Stomach smooth muscle (tissue), 2 donors: ENCODE data around the gene DDX25.
A peak's percentile ranks its signal among the peaks of the same experiment; 100 is the strongest.

Source experiments
- H3K27ac ChIP-seq: one replicate; pipeline ENCODE4 v1.7.0; 2013; ENCODE audit warnings: mild to moderate bottlenecking, low read length, inconsistent platforms
- H3K27me3 ChIP-seq, 2 donors: one replicate each; pipeline ENCODE4 v1.7.0; 2013; ENCODE audit warnings: low read length in 2 of 2; ENCODE audit not compliant: insufficient read depth in 2 of 2, control insufficient read depth in 1 of 2
- H3K36me3 ChIP-seq, 2 donors: one replicate each; pipeline ENCODE4 v1.7.0; 2013; ENCODE audit warnings: low read length in 2 of 2; ENCODE audit not compliant: control insufficient read depth in 2 of 2, insufficient read depth in 2 of 2
- H3K4me1 ChIP-seq: one replicate; pipeline ENCODE4 v1.7.0; 2013; ENCODE audit warnings: low read length; ENCODE audit not compliant: control insufficient read depth, insufficient read depth
- H3K4me3 ChIP-seq, 2 donors: one replicate each; pipeline ENCODE4 v1.7.0; 2013; ENCODE audit warnings: low read length in 2 of 2
- H3K9ac ChIP-seq, 2 donors: one replicate each; pipeline ENCODE4 v1.7.0; 2013; ENCODE audit warnings: low read length in 2 of 2, mild to moderate bottlenecking in 1 of 2
- H3K9me3 ChIP-seq, 2 donors: one replicate each; pipeline ENCODE4 v1.7.0; 2013; ENCODE audit warnings: low read length in 2 of 2; ENCODE audit not compliant: control insufficient read depth in 2 of 2
- donor health status: healthy.
- donor health status: Pancreatic carcinoma.

Gene DDX25

GRCh38 chr11:125935056-125935455, 30.7 kb downstream of the DDX25 start:
- Histone ChIP-seq H3K4me3 (no peak overlapping the region), H3K36me3 (no peaks in the 10 kb centered on the region), H3K27ac (no peak overlapping the region), H3K27me3 (no peaks in the 10 kb centered on the region), H3K9me3 (no peaks in the 10 kb centered on the region), H3K9ac (no peak overlapping the region), H3K4me1 (peaks cover 12% of the 10 kb centered on the region)

DNA sequence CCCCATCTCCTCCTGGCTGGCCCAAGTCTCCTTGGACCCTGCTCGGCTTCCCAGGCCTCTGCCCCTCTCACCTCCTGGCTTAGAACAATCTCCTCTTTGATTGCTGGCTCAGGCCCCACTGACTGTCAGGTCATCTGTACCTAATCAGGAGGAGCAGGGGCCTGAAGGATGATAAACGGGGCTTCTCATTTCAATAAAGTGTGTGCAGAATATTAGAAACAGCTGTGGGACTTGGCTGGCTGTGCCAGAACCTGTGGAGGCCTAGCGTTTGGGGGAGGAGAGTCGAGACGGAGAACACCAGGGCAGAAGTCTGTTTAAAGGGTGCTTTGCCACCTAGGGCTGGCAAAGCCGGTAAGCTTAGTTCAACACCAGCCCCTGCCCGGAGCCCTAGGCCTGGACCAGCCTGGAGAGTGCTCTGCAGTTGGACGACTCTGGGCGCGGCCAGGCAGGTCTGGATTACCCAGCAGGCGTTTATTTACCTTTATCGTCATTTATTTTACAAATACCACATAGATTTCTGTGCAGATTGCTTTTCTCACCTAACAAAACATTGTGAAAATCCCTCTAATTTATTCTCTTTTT, 31.4 kb downstream of the DDX25 start:
- Histone ChIP-seq H3K36me3 (no peaks in the 10 kb centered on the region), H3K9ac (no peak overlapping the region), H3K27ac (no peak overlapping the region), H3K4me3 (no peak overlapping the region), H3K27me3 (no peaks in the 10 kb centered on the region), H3K4me1 (peaks cover 12% of the 10 kb centered on the region), H3K9me3 (no peaks in the 10 kb centered on the region)

DNA sequence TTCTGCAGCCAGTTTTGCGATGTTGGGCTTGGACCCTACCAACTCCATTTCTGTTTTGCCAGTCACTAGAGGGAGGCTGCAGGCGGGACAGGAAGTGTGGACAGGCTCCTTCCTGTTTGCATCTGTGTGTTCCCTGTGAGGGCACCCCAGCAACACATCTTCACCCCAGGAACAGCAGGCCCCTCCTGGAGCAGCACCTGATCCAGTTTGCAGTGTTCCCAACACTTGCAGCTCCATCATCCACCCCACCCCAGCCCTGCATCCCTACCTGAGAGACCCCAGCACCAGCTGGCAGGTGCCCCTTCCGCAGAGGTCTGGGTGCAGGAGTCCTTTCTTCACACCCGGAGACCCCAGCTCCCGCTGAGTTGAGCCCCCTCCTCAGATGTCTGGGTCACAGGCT, 34.1 kb downstream of the DDX25 start:
- H3K4me3 ChIP-seq: no peak overlapping the region
- H3K27me3 ChIP-seq: no peaks in the 10 kb centered on the region
- no peaks in the 10 kb centered on the region for H3K36me3 ChIP-seq
- H3K4me1 ChIP-seq: peaks cover 17% of the 10 kb centered on the region
- no peaks in the 10 kb centered on the region for H3K9me3 ChIP-seq
- H3K9ac ChIP-seq: no peak overlapping the region
- no peak overlapping the region for H3K27ac ChIP-seq

GRCh38 chr11:125939081-125939521, 34.8 kb downstream of the DDX25 start:
- Histone ChIP-seq H3K27me3 (no peaks in the 10 kb centered on the region), H3K36me3 (no peaks in the 10 kb centered on the region), H3K9ac (no peak overlapping the region), H3K4me3 (peak overlapping the region in 1 of 2 donors; percentile 14), H3K27ac (no peak overlapping the region), H3K9me3 (no peaks in the 10 kb centered on the region), H3K4me1 (peaks cover 17% of the 10 kb centered on the region)

GRCh38 chr11:125940145-125940544, 35.8 kb downstream of the DDX25 start:
- H3K9ac ChIP-seq: no peak overlapping the region
- no peaks in the 10 kb centered on the region for H3K27me3 ChIP-seq
- H3K27ac ChIP-seq: no peak overlapping the region
- H3K4me1 ChIP-seq: peaks cover 17% of the 10 kb centered on the region
- no peak overlapping the region for H3K4me3 ChIP-seq
- no peaks in the 10 kb centered on the region for H3K9me3 ChIP-seq
- no peaks in the 10 kb centered on the region for H3K36me3 ChIP-seq

DNA sequence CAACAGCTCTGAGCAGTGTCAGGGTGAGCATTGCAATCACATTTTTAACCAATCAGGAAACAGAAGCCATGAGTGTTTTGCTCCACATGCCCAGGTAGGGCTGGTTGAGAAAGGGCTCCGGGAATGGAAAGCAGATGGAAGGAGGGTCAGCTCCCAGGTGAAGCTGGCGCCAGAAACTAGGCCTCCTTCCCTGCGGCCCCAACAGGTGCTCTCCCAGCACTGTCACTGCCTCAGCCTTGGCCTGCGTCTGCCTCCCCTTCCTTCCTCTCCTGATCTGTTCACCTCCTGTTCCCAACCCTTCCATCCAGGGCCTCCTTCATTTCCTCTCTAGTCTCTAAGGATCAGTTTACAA, 36.9 kb downstream of the DDX25 start:
- H3K4me3 ChIP-seq: no peak overlapping the region
- no peaks in the 10 kb centered on the region for H3K36me3 ChIP-seq
- no peaks in the 10 kb centered on the region for H3K27me3 ChIP-seq
- no peak overlapping the region for H3K9ac ChIP-seq
- H3K4me1 ChIP-seq: peaks cover 17% of the 10 kb centered on the region
- no peaks in the 10 kb centered on the region for H3K9me3 ChIP-seq
- H3K27ac ChIP-seq: no peak overlapping the region

DNA sequence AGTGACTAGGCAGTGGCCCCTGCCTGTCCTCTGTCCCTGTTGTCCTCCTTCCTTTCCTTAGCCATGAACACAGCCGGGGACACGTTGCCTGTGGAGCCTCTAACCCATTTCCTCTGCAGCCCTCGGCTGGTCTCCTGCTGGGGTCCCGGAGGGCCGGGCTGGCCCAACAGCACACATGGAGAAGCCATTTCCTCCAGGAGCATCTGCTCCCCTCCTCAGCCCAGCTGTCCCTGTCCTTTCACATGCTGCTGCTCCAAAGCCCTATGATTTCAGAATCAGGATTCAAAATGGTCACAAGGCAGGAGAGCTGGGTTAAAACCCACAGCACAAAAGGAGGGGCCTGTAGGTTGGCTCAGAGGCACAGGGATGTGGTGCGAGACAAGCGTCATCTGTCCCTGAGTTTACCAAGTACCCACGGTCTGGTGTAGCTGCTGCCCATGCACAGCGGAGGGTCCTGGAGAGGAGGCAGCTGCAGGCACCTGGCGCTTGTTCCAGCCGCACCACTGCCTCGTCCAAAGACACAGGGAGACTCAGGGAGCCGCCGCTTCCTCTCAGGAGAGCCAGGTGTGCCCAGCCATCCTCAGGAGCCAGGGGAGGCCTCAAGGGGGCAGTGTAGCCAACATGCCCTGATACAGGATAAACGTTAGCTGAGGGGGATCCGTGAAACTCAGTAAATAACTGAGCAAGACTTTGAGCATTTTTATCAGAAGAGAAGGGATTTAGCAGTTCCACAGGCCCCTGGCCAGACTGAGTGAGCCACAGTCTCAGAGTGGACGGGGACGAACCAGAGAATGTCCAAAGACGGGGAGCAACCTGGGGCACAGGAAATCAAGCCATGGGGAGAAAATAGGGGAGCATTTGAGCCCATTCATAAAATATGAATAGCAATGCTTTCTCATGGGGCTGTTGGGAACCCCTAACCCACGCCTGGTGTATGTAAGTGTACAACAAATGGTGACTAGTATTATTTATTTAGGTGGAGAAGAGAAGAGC, 37.6 kb downstream of the DDX25 start:
- Histone ChIP-seq H3K27ac (no peak overlapping the region), H3K4me3 (no peak overlapping the region), H3K9me3 (no peaks in the 10 kb centered on the region), H3K36me3 (no peaks in the 10 kb centered on the region), H3K4me1 (peaks cover 17% of the 10 kb centered on the region), H3K9ac (no peak overlapping the region), H3K27me3 (no peaks in the 10 kb centered on the region)

GRCh38 chr11:125942771-125943428, 38.6 kb downstream of the DDX25 start:
- H3K4me3 ChIP-seq: no peak overlapping the region
- H3K27ac ChIP-seq: no peak overlapping the region
- H3K4me1 ChIP-seq: peaks cover 17% of the 10 kb centered on the region
- H3K9ac ChIP-seq: no peak overlapping the region
- H3K27me3 ChIP-seq: no peaks in the 10 kb centered on the region
- H3K9me3 ChIP-seq: no peaks in the 10 kb centered on the region
- H3K36me3 ChIP-seq: no peaks in the 10 kb centered on the region

DNA sequence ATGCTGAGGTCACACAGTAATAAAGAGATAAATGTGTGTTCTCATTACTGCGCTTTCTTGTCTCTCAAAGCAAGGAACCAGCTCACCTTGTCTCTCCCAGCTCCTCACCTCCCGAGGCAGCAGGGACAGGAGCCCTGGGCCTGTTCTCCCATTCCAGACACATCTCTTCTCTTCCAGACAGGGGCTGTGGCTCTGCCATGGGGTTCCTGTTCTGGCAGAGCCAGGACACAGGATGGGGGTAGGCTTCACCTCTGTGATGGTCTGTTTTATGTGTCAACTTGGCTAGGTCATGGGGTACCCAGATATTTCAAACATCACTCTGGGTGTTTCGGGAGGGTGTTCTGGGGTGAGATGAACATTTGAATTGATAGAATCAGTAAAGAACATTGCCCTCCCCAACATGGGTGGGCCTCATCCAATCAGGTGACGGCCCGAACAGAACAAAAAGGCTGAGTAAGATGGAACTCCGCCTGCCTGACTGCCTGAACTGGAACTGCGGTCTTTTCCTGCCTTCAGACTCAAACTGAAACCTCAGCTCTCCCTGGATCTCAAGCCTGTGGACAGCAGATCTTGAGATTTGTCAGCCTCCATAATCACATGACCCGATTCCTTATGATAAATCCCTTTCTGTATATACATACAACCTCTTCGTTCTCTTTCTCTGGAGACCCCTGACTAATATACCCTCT, 39.5 kb downstream of the DDX25 start:
- Histone ChIP-seq H3K27me3 (no peaks in the 10 kb centered on the region), H3K27ac (no peak overlapping the region), H3K9me3 (no peaks in the 10 kb centered on the region), H3K4me1 (peaks cover 15% of the 10 kb centered on the region), H3K4me3 (no peak overlapping the region), H3K36me3 (no peaks in the 10 kb centered on the region), H3K9ac (no peak overlapping the region)

DNA sequence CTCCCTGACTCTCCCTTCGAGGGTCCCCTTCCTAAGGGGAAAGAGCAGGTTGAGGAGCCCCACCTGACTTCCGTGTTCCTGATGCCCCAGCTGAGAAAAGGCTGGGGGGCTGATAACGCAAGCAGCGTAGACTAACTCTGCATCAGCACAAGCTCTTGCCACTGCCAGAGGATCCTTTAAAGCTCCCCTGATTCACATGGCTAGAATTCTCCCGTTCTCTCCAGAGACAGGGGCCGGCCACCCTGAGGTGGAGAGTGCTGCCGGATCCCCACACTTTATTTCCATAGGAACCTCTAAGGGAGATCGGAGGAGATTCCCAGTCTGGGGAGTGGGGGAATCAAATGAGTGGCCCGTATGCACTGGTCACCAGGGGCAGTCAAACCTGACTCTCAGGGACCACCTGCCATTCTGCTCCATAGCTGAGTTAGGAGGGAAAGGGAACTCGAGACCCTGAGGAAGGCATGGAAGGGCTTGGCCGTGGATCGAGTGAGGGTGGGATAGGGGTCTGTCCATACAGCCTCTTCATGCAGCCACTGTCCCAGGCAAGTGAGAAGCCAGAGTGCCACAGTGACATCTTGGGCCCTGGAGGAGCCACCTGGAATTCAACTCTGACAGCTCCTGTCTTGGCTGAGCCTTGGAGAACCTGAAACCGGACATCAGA, 40.2 kb downstream of the DDX25 start:
- Histone ChIP-seq H3K9me3 (no peaks in the 10 kb centered on the region), H3K36me3 (no peaks in the 10 kb centered on the region), H3K27me3 (no peaks in the 10 kb centered on the region), H3K4me3 (no peak overlapping the region), H3K4me1 (peaks cover 8% of the 10 kb centered on the region), H3K9ac (no peak overlapping the region), H3K27ac (no peak overlapping the region)
